Activated naive CD4-positive, alpha-beta T cell treated with anti-CD3 and anti-CD28 coated beads, Interleukin-2, amount 10 ng/mL, durations not matched to agents 7 days and 5 days (primary cell): Measurements from ENCODE around the gene FXR1.

Source experiments
- CTCF ChIA-PET: fragments of 350-600 bp; sonication (Branson Sonifier 250); formaldehyde crosslinking; loops from one replicate; lab custom pipeline; 2021; ENCODE audit warnings: antibody characterized with exemption; lab: Charles Lee
- DNase-seq: peaks from one replicate; pipeline ENCODE4 v3.0.0-alpha.2; 2020
- H3K27ac Mint-ChIP-seq: one replicate; pipeline ENCODE4 v1.8.0; 2021; ENCODE audit warnings: mild to moderate bottlenecking, moderate library complexity, mixed read lengths
- H3K27me3 Mint-ChIP-seq: one replicate; pipeline ENCODE4 v1.8.0; 2021; ENCODE audit warnings: mild to moderate bottlenecking, mixed read lengths
- H3K36me3 Mint-ChIP-seq: one replicate; pipeline ENCODE4 v1.8.0; 2021; ENCODE audit warnings: mixed read lengths
- H3K4me1 Mint-ChIP-seq: one replicate; pipeline ENCODE4 v1.8.0; 2021; ENCODE audit warnings: mixed read lengths
- H3K4me3 Mint-ChIP-seq: one replicate; pipeline ENCODE4 v1.8.0; 2021; ENCODE audit warnings: mild to moderate bottlenecking, moderate library complexity, mixed read lengths
- H3K9me3 Mint-ChIP-seq: one replicate; pipeline ENCODE4 v1.8.0; 2021; ENCODE audit warnings: mixed read lengths

Gene FXR1

GRCh38 chr3:181006541-181006940 is 94.1 kb downstream of the FXR1 start:
- CTCF ChIA-PET, result no interaction called here
- H3K4me3 Mint-ChIP-seq, result no peak overlapping the region
- no peaks in the 10 kb centered on the region for H3K36me3 Mint-ChIP-seq

GRCh38 chr3:181007262-181007661 is 94.8 kb downstream of the FXR1 start:
- no peaks in the 10 kb centered on the region for H3K27me3 Mint-ChIP-seq
- H3K4me3 Mint-ChIP-seq, result no peak overlapping the region
- CTCF ChIA-PET, result no interaction called here
- H3K27ac Mint-ChIP-seq, result no peak overlapping the region
- no peaks in the 10 kb centered on the region for H3K36me3 Mint-ChIP-seq
- no peaks in the 10 kb centered on the region for H3K4me1 Mint-ChIP-seq
- H3K9me3 Mint-ChIP-seq, result no peaks in the 10 kb centered on the region
- DNase-seq, result no peak

More at GRCh38 chr3:181006541-181006940, 94.1 kb downstream of the FXR1 start:
- Mint-ChIP-seq H3K9me3 (peaks cover 6% of the 10 kb centered on the region), H3K27ac (no peak overlapping the region), H3K4me1 (no peaks in the 10 kb centered on the region), H3K27me3 (no peaks in the 10 kb centered on the region)
- no peak for DNase-seq

- Mint-ChIP-seq H3K4me1 (no peaks in the 10 kb centered on the region), H3K27me3 (no peaks in the 10 kb centered on the region), H3K4me3 (no peak overlapping the region), H3K27ac (no peak overlapping the region), H3K36me3 (no peaks in the 10 kb centered on the region), H3K9me3 (peaks cover 1% of the 10 kb centered on the region)
- CTCF ChIA-PET, result no interaction called here
- no peak for DNase-seq
Observed at GRCh38 chr3:181008796-181009195, 96.3 kb downstream of the FXR1 start.

- DNase-seq, result no peak
- Mint-ChIP-seq H3K27me3 (no peaks in the 10 kb centered on the region), H3K4me1 (no peaks in the 10 kb centered on the region), H3K4me3 (no peak overlapping the region), H3K36me3 (no peaks in the 10 kb centered on the region), H3K27ac (no peak overlapping the region), H3K9me3 (peaks cover 1% of the 10 kb centered on the region)
- CTCF ChIA-PET, result no interaction called here
Observed at GRCh38 chr3:181009225-181009624, 96.8 kb downstream of the FXR1 start.

- no peaks in the 10 kb centered on the region for H3K9me3 Mint-ChIP-seq
- H3K4me3 Mint-ChIP-seq, result no peak overlapping the region
- no peaks in the 10 kb centered on the region for H3K4me1 Mint-ChIP-seq
- no peak for DNase-seq
- CTCF ChIA-PET, result no interaction called here
- H3K36me3 Mint-ChIP-seq, result no peaks in the 10 kb centered on the region
- H3K27ac Mint-ChIP-seq, result no peak overlapping the region
- H3K27me3 Mint-ChIP-seq, result no peaks in the 10 kb centered on the region
Observed at GRCh38 chr3:181017690-181018089, 105.2 kb downstream of the FXR1 start.

GRCh38 chr3:181025204-181025603 is 112.7 kb downstream of the FXR1 start:
- Mint-ChIP-seq H3K9me3 (peaks cover 4% of the 10 kb centered on the region), H3K4me1 (no peaks in the 10 kb centered on the region), H3K36me3 (no peaks in the 10 kb centered on the region), H3K27me3 (no peaks in the 10 kb centered on the region), H3K27ac (no peak overlapping the region), H3K4me3 (no peak overlapping the region)
- CTCF ChIA-PET, result no interaction called here
- DNase-seq, result no peak

- H3K4me1 Mint-ChIP-seq, result no peaks in the 10 kb centered on the region
- DNase-seq, result no peak
- CTCF ChIA-PET, result no interaction called here
Observed at GRCh38 chr3:181030948-181031347, 118.5 kb downstream of the FXR1 start.

More at GRCh38 chr3:181030948-181031347, 118.5 kb downstream of the FXR1 start:
- Mint-ChIP-seq H3K36me3 (no peaks in the 10 kb centered on the region), H3K9me3 (peaks cover 2% of the 10 kb centered on the region), H3K27me3 (no peaks in the 10 kb centered on the region), H3K27ac (no peak overlapping the region), H3K4me3 (no peak overlapping the region)
